Measurements from ENCODE around the gene BMP10. TPM values are rescaled to one million over a fixed set of nuclear protein-coding genes. Genes with fewer than 3 reads are reported as not detected.

BMP10 gene
- total and polyA plus RNA-seq, 2 of the 8 experiments (the other 6 are each of a cell fraction or from before 2014, with no cell fraction given), result not detected

DNA sequence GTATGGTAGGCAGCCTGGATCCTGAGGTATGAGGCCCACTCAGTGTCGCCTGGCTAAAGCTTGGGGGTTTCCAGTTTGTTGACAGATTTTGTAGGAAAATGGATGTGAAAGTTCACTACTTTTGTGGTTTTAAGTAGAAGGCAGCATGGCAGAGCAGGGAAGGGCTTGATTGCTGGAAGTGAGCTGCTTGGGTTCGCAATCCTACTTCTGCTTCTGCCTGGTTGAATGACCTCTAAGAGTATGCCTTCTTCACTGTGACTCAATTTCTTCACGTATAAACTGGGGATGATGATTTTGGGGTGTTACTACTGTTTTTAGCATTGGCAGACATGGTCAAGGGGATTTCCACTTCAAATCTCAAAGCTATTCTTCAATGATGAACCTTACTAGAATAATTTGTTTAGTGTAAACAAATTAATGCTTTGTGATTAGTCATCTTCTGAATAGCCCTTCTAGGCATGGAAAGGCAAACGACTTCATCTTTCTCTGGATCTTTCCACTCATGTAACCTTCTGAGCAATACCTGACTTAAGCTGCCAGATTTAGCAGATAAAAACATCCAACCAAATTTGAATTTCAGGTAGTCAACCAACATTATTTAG lies 13.2 kb downstream of the BMP10 start:
- H4K20me1 ChIP-seq (replicated peaks in 1 of 2; ENCODE audit: control insufficient read depth in 1 of 2, insufficient read depth in 2 of 2, low read length in 2 of 2), result no peaks in the 10 kb centered on the region
- no peak overlapping the region for H3K9ac ChIP-seq (replicated peaks in 1 of 4; ENCODE audit: extremely low read depth in 1 of 4, low read depth in 3 of 4, low read length in 3 of 4)
- H3K27me3 ChIP-seq (replicated peaks in 1 of 4; ENCODE audit: control insufficient read depth in 3 of 4, extremely low read depth in 1 of 4, insufficient read depth in 3 of 4, low read length in 3 of 4), result no peaks in the 10 kb centered on the region
- H3K9me3 ChIP-seq (ENCODE audit: insufficient read depth in 2 of 2, low read depth in 1 of 2, low read length in 1 of 2), result no peaks in the 10 kb centered on the region
- H2BK20ac ChIP-seq (ENCODE audit: low read length), result no peak overlapping the region
- DNase-seq (ENCODE audit: low read depth in 1 of 2, low spot score in 2 of 2), result no peak
- no peaks in the 10 kb centered on the region for H3K36me3 ChIP-seq (ENCODE audit: control insufficient read depth in 2 of 4, insufficient read depth in 4 of 4, low read length in 3 of 4)
- no peak overlapping the region for H3K4ac ChIP-seq (replicated peaks; ENCODE audit: insufficient read length, low read depth, low read length)
- no peak overlapping the region for H2AK5ac ChIP-seq (ENCODE audit: low read depth, low read length)
- no peaks in the 10 kb centered on the region for H3K79me2 ChIP-seq (ENCODE audit: control insufficient read depth in 1 of 2, insufficient read depth in 2 of 2, low read length in 2 of 2)
- ChIA-PET POLR2A (ENCODE audit: partially characterized antibody) (no interaction called here), CTCF (ENCODE audit: partially characterized antibody) (interaction anchor here (0.7 to 1.8 kb wide), 8 partner anchors 10 to 149 kb away, joined by 3 to 10 read pairs (median 3); partner anchors contain the start of gene BMP10)
- no peak overlapping the region for H2BK15ac ChIP-seq (ENCODE audit: low read length)
- no peaks in the 10 kb centered on the region for H3K4me1 ChIP-seq (replicated peaks in 1 of 4; ENCODE audit: control insufficient read depth in 3 of 4, insufficient read depth in 4 of 4, low read length in 3 of 4)
- H4K8ac ChIP-seq (ENCODE audit: extremely low read depth, insufficient read depth, low read length), result no peak overlapping the region
- WGBS, 2 experiments (ENCODE audit: extremely low coverage in 1 of 2, insufficient coverage in 1 of 2, insufficient read length in 1 of 2, insufficient replicate concordance in 2 of 2, low coverage in 1 of 2, low lambda C conversion rate in 2 of 2, missing lambda C conversion rate in 1 of 2), result 89% methylated on average over 4 of the region's 4 CpGs; no CpG with 5 or more reads in 1 of the 2 experiments
- H2BK120ac ChIP-seq (replicated peaks; ENCODE audit: low read depth, low read length), result no peak overlapping the region
- H3K23ac ChIP-seq (ENCODE audit: insufficient read length), result no peak overlapping the region
- H3K4me2 ChIP-seq (ENCODE audit: insufficient read depth in 1 of 2, low read depth in 2 of 2, low read length in 2 of 2), result no peak overlapping the region
- no peaks in the 10 kb centered on the region for H3K23me2 ChIP-seq (ENCODE audit: low read depth, low read length)
- H3K56ac ChIP-seq (replicated peaks; ENCODE audit: insufficient read length, low read depth, low read length), result no peak overlapping the region
- no peak overlapping the region for H4K91ac ChIP-seq (replicated peaks; ENCODE audit: insufficient read length, low read length)
- H2BK12ac ChIP-seq (ENCODE audit: low read depth, low read length), result no peak overlapping the region
- no peak for FAIRE-seq
- H3K27ac ChIP-seq (ENCODE audit: low read depth, low read length), result no peak overlapping the region
- H4K5ac ChIP-seq (ENCODE audit: insufficient read length, low read depth, low read length), result no peak overlapping the region
- H2AFZ ChIP-seq (ENCODE audit: low read length), result no peak overlapping the region
- no peak overlapping the region for H3K4me3 ChIP-seq (ENCODE audit: extremely low read depth in 1 of 4, insufficient read depth in 2 of 4, low read depth in 3 of 4, low read length in 4 of 4)
- no peak overlapping the region for H3K18ac ChIP-seq (ENCODE audit: extremely low read depth, low read length)
- no peaks in the 10 kb centered on the region for H3K79me1 ChIP-seq (ENCODE audit: low read depth, low read length)
- no peak overlapping the region for H3K14ac ChIP-seq (ENCODE audit: insufficient read length)
- H2BK5ac ChIP-seq (ENCODE audit: low read depth, low read length), result no peak overlapping the region
- TF ChIP-seq SAP30 (IDR thresholded peaks at IDR 0.05; ENCODE audit: insufficient read depth, insufficient replicate concordance, low read length) (no peak), GABPA (IDR thresholded peaks at IDR 0.05; ENCODE audit: borderline replicate concordance, insufficient read depth, low read length) (no peak), BACH1 (IDR thresholded peaks at IDR 0.05; ENCODE audit: low read length) (no peak), RAD21 (IDR thresholded peaks at IDR 0.05 in 1 of 2, conservative IDR thresholded peaks at IDR 0.05 in 1 of 2; ENCODE audit: low read depth in 2 of 2, low read length in 2 of 2) (no peak), CBX8 (IDR thresholded peaks at IDR 0.05; ENCODE audit: borderline replicate concordance, low read depth, low read length) (no peak), KDM4A (IDR thresholded peaks at IDR 0.05; ENCODE audit: low read depth, low read length, severe bottlenecking) (no peak), POLR2A (IDR thresholded peaks at IDR 0.05; ENCODE audit: control extremely low read depth in 1 of 2, low read depth in 2 of 2, low read length in 2 of 2) (no peak), PHF8 (conservative IDR thresholded peaks at IDR 0.05; ENCODE audit: low read depth, low read length) (no peak), POLR2AphosphoS5 (IDR thresholded peaks at IDR 0.05; ENCODE audit: low read depth, low read length) (no peak), RNF2 (IDR thresholded peaks at IDR 0.05; ENCODE audit: borderline replicate concordance, low read depth, low read length, missing control alignments, poor library complexity, severe bottlenecking) (no peak), NANOG (IDR thresholded peaks at IDR 0.05; ENCODE audit: insufficient read depth, low read depth, low read length, poor library complexity, severe bottlenecking) (no peak), TEAD4 (IDR thresholded peaks at IDR 0.05; ENCODE audit: low read depth, low read length) (no peak), TBP (IDR thresholded peaks at IDR 0.05; ENCODE audit: low read depth, low read length) (no peak)
